Measurements from ENCODE around the gene CCDC33.

Gene CCDC33

GRCh38 chr15:74209560-74209958 is 26.6 kb upstream of the CCDC33 start:
- DNase-seq: no peak

GRCh38 chr15:74209997-74210671 is 26.0 kb upstream of the CCDC33 start:
- DNase-seq: no peak

GRCh38 chr15:74210729-74211128 is 25.4 kb upstream of the CCDC33 start:
- DNase-seq: no peak

- DNase-seq: no peak
Observed at GRCh38 chr15:74211656-74212055, 24.5 kb upstream of the CCDC33 start.

GRCh38 chr15:74212494-74212893 is 23.6 kb upstream of the CCDC33 start:
- DNase-seq: no peak

- DNase-seq: no peak
Observed at GRCh38 chr15:74213858-74214284, 22.3 kb upstream of the CCDC33 start.

GRCh38 chr15:74214324-74215021 is 21.7 kb upstream of the CCDC33 start:
- no peak for DNase-seq

GRCh38 chr15:74215958-74216357 is 20.2 kb upstream of the CCDC33 start:
- no peak for DNase-seq

- DNase-seq: no peak
Observed at GRCh38 chr15:74216949-74217348, 19.2 kb upstream of the CCDC33 start.

GRCh38 chr15:74217907-74218885 is 17.9 kb upstream of the CCDC33 start:
- no peak for DNase-seq

GRCh38 chr15:74220475-74221248 is 15.5 kb upstream of the CCDC33 start:
- no peak for DNase-seq

GRCh38 chr15:74221399-74222239 is 14.5 kb upstream of the CCDC33 start:
- DNase-seq: no peak

- no peak for DNase-seq
Observed at GRCh38 chr15:74222240-74223119, 13.6 kb upstream of the CCDC33 start.

- DNase-seq: no peak
Observed at GRCh38 chr15:74225928-74226327, 10.2 kb upstream of the CCDC33 start.

GRCh38 chr15:74226761-74227540 is 9.2 kb upstream of the CCDC33 start:
- DNase-seq: no peak

GRCh38 chr15:74227968-74228722 is 8.0 kb upstream of the CCDC33 start:
- DNase-seq: no peak

- no peak for DNase-seq
Observed at GRCh38 chr15:74228723-74229081, 7.4 kb upstream of the CCDC33 start.

GRCh38 chr15:74229686-74230085 is 6.4 kb upstream of the CCDC33 start:
- no peak for DNase-seq

GRCh38 chr15:74231475-74231874 is 4.7 kb upstream of the CCDC33 start:
- no peak for DNase-seq

Data from central memory CD4-positive, alpha-beta T cell (primary cell).